NT2/D1 (cell line): ENCODE data around the gene EEF1E1.

ENCODE experiments used
- YY1 ChIP-seq: IDR thresholded peaks from 2 replicates; pipeline ENCODE4 v1.6.1; 2011; ENCODE audit not compliant: insufficient read length, insufficient read depth
- ZNF274 ChIP-seq: IDR thresholded peaks from 2 replicates; pipeline ENCODE4 v1.6.1; 2011; ENCODE audit warnings: mild to moderate bottlenecking, low read depth, low read length

GRCh38 chr6:8041913-8042583, 60.3 kb downstream of the EEF1E1 start:
- TF ChIP-seq ZNF274 (no peak), YY1 (no peak)
